Fibroblast of the aortic adventitia (primary cell): Measurements from ENCODE around the gene MRRF. TPM values are rescaled to one million over a fixed set of nuclear protein-coding genes. Genes with fewer than 3 reads are reported as not detected.

ENCODE experiments used
- DNase-seq: peaks from one replicate; pipeline ENCODE4 v3.0.0-alpha.2; 2010; ENCODE audit warnings: low read depth
- H3K4me3 ChIP-seq: 2 replicates; pipeline ENCODE4 v1.5.1; 2011; ENCODE audit warnings: low read depth, mild to moderate bottlenecking, control low read depth, low read length, moderate library complexity
- CTCF ChIP-seq: IDR thresholded peaks from 2 replicates; pipeline ENCODE4 v1.5.1; 2011; ENCODE audit warnings: mild to moderate bottlenecking, low read length, control low read depth, inconsistent platforms; ENCODE audit not compliant: insufficient read depth
- total RNA-seq: library from RNA; depleted of rRNA; stranded (reverse); fragments of >200 nt; gene quantifications from 2 replicates; pipeline ENCODE4 v1.2.3, GENCODE V29; 2012; ENCODE audit warnings: low replicate concordance

Gene MRRF
- total RNA-seq, 1 donor, result 40.0 TPM

GRCh38 chr9:122336866-122337555, 72.3 kb downstream of the MRRF start:
- TF ChIP-seq CTCF, result no peak
- DNase-seq, result no peak
- no peak overlapping the region for H3K4me3 ChIP-seq

GRCh38 chr9:122337556-122337929, 72.9 kb downstream of the MRRF start:
- TF ChIP-seq CTCF, result no peak
- no peak for DNase-seq
- no peak overlapping the region for H3K4me3 ChIP-seq

GRCh38 chr9:122338536-122338935, 73.9 kb downstream of the MRRF start:
- DNase-seq, result no peak
- no peak for TF ChIP-seq CTCF
- no peak overlapping the region for H3K4me3 ChIP-seq

- DNase-seq, result no peak
- no peak for TF ChIP-seq CTCF
- no peak overlapping the region for H3K4me3 ChIP-seq
Measured at GRCh38 chr9:122338994-122339393, 74.3 kb downstream of the MRRF start.

- no peak overlapping the region for H3K4me3 ChIP-seq
- TF ChIP-seq CTCF, result no peak
- no peak for DNase-seq
Measured at GRCh38 chr9:122339579-122339978, 74.9 kb downstream of the MRRF start.

GRCh38 chr9:122340161-122340560, 75.5 kb downstream of the MRRF start:
- no peak for DNase-seq
- TF ChIP-seq CTCF, result no peak
- H3K4me3 ChIP-seq, result no peak overlapping the region
